Measurements from ENCODE around the gene ATP6V0C.

GRCh38 chr16:2486645-2487516, 26.9 kb upstream of the ATP6V0C start:
- TF ChIP-seq EZH2 (IDR thresholded peaks at IDR 0.05; ENCODE audit: borderline replicate concordance, low read length) (no peak), CTCF (IDR thresholded peaks at IDR 0.05; ENCODE audit: low read length) (peak; percentile 62)

All from OCI-LY1 (cell line).